Measurements from ENCODE around the gene FCHSD2. TPM values are rescaled to one million over a fixed set of nuclear protein-coding genes. Genes with fewer than 3 reads are reported as not detected.
"Not testable (repeated sequence)": the region's sequence is repeated elsewhere in the genome, so short reads cannot be mapped to it uniquely, and the experiment has no call there.

The FCHSD2 gene
- total RNA-seq, 4 donors from 2014 or later = 5.7 to 16.8 (median 7.9) TPM

DNA sequence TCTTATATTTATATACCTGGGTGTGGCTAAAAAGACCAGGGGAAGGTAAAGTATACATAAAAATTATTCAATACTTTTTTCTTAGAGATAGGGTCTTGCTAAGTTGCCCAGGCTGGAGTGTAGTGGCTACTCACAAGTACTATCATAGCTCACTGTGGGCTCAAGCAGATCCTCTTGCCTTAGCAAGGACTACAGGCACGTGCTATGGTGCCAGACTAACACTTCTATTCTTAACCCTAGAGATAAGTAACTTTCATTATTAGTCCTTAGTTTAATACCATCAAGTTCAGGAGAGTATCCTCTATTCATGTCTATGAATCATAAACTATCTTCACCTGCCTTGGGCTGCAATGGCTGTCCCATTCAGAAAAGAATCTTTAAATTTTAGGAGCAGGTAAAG, 11.9 kb downstream of the FCHSD2 start:
- TF ChIP-seq POLR2A (IDR thresholded peaks at IDR 0.05) (no peak), EP300 (IDR thresholded peaks at IDR 0.05) (no peak), POLR2AphosphoS5 (IDR thresholded peaks at IDR 0.05) (no peak)
- TF ChIP-seq, protein P1, sequence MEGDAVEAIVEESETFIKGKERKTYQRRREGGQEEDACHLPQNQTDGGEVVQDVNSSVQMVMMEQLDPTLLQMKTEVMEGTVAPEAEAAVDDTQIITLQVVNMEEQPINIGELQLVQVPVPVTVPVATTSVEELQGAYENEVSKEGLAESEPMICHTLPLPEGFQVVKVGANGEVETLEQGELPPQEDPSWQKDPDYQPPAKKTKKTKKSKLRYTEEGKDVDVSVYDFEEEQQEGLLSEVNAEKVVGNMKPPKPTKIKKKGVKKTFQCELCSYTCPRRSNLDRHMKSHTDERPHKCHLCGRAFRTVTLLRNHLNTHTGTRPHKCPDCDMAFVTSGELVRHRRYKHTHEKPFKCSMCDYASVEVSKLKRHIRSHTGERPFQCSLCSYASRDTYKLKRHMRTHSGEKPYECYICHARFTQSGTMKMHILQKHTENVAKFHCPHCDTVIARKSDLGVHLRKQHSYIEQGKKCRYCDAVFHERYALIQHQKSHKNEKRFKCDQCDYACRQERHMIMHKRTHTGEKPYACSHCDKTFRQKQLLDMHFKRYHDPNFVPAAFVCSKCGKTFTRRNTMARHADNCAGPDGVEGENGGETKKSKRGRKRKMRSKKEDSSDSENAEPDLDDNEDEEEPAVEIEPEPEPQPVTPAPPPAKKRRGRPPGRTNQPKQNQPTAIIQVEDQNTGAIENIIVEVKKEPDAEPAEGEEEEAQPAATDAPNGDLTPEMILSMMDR (IDR thresholded peaks at IDR 0.05) = no peak
- WGBS = 95% methylated on average over 1 of the region's 1 CpG
- Histone ChIP-seq H3K4me3 (no peak overlapping the region), H3K9me3 (no peaks in the 10 kb centered on the region), H3K4me1 (no peaks in the 10 kb centered on the region), H3K27ac (no peak overlapping the region), H3K36me3 (peaks cover 3% of the 10 kb centered on the region), H3K27me3 (no peaks in the 10 kb centered on the region)
- DNase-seq (ENCODE audit: low spot score in 2 of 2) = no peak

DNA sequence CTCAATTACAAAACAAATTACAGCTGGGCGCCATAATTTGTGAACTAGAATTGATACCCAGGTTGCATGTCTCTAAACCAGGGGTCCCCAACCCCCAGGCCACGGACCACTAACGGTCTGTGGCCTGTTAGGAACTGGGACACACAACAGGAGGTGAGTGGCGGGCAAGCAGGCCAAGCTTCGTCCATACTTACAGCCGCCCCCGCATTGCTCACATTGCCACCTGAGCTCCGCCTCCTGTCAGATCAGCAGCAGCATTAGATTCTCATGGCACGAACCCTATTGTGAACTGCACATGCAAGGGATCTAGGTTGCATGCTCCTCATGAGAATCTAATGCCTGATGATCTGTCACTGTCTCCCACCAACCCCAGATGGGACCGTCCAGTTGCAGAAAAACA, 12.9 kb downstream of the FCHSD2 start:
- H3K36me3 ChIP-seq = peaks cover 8% of the 10 kb centered on the region

DNA sequence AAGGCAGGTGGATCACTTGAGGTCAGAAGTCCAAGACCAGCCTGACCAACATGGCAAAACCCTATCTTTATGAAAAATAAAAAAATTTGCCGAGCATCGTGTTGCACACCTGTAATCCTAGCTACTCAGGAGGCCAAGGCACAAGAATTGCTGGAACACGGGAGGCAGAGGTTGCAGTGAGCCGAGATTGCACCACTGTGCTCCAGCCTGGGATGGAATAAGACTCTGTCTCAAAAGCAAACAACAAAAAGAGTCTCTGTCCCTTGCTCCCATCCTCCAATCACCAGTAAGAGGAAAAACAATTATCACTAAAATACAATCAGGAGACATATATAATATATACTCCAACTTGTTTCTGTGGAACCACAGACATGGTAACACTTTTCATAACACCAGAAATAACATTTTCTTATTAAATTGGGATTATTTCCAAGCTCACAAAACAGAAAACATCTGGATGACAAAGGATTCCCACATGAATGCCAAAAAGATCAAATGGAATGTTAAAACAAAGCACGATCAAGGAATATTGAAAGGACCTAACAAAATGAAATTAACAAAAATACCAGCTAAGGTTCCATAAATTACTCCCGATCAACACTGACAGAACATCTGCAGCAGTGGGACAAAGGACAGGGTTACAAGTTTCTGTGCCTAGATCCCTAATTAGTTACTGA, 15.2 kb downstream of the FCHSD2 start:
- peaks cover 5% of the 10 kb centered on the region for H3K36me3 ChIP-seq
- H3K9me3 ChIP-seq = no peaks in the 10 kb centered on the region
- no peak overlapping the region for H3K27ac ChIP-seq
- WGBS = 69% methylated on average over 6 of the region's 6 CpGs
- no peaks in the 10 kb centered on the region for H3K4me1 ChIP-seq
- no peak for DNase-seq (ENCODE audit: low spot score in 2 of 2)
- TF ChIP-seq, protein P1 (IDR thresholded peaks at IDR 0.05) = no peak
- TF ChIP-seq POLR2A (IDR thresholded peaks at IDR 0.05) (no peak), EP300 (IDR thresholded peaks at IDR 0.05) (no peak), POLR2AphosphoS5 (IDR thresholded peaks at IDR 0.05) (no peak)
- H3K4me3 ChIP-seq = no peak overlapping the region
- H3K27me3 ChIP-seq = no peaks in the 10 kb centered on the region

More for the DNA sequence above, 12.9 kb downstream of the FCHSD2 start:
- TF ChIP-seq, protein P1 (IDR thresholded peaks at IDR 0.05) = no peak
- TF ChIP-seq POLR2A (IDR thresholded peaks at IDR 0.05) (no peak), EP300 (IDR thresholded peaks at IDR 0.05) (no peak), POLR2AphosphoS5 (IDR thresholded peaks at IDR 0.05) (no peak)
- Histone ChIP-seq H3K9me3 (no peaks in the 10 kb centered on the region), H3K27me3 (no peaks in the 10 kb centered on the region), H3K27ac (no peak overlapping the region), H3K4me1 (no peaks in the 10 kb centered on the region), H3K4me3 (no peak overlapping the region)
- WGBS = 98% methylated on average over 9 of the region's 10 CpGs
- no peak for DNase-seq (ENCODE audit: low spot score in 2 of 2)

DNA sequence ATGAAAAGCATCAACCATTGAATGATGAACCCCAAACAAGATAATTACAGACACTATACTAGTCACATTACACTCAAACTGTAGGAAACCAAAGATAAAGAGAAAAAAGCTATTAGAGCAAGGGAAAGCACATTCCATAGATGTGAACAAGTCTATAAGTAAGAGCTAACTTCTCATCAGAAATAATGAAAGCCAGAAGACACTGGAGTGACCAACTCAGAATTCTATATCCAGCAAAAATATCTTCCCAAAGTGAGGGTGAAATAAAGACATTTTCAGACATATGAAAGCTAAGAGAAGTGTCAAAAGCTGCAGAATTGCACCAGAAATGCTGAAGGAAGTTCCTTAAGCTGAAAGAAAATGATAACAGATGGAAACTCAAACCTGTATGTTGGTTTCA, 17.3 kb downstream of the FCHSD2 start:
- TF ChIP-seq POLR2A (IDR thresholded peaks at IDR 0.05) = no peak
- TF ChIP-seq POLR2AphosphoS5 (IDR thresholded peaks at IDR 0.05) = no peak
- no peak for TF ChIP-seq EP300 (IDR thresholded peaks at IDR 0.05)
- TF ChIP-seq, protein P1 (IDR thresholded peaks at IDR 0.05) = no peak
- H3K4me3 ChIP-seq = no peak overlapping the region
- H3K27me3 ChIP-seq = no peaks in the 10 kb centered on the region
- H3K9me3 ChIP-seq = no peaks in the 10 kb centered on the region
- H3K36me3 ChIP-seq = peaks cover 6% of the 10 kb centered on the region
- no peak overlapping the region for H3K27ac ChIP-seq
- H3K4me1 ChIP-seq = no peaks in the 10 kb centered on the region
- no peak for DNase-seq (ENCODE audit: low spot score in 2 of 2)

DNA sequence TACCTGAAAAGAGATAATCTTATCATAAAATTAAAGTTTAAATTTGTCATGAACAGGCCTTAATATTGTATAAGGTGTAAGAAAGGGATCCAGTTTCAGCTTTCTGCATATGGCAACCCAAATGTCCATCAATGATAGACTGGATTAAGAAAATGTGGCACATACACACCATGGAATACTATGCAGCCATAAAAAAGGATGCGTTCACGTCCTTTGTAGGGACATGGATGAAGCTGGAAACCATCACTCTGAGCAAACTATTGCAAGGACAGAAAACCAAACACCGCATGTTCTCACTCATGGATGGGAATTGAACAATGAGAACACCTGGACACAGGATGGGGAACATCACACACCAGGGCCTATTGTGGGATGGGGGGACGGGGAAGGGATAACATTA, 18.2 kb downstream of the FCHSD2 start:
- H3K27ac ChIP-seq; H3K27me3 ChIP-seq; H3K4me3 ChIP-seq; H3K36me3 ChIP-seq; H3K4me1 ChIP-seq; DNase-seq (ENCODE audit: low spot score in 2 of 2); H3K9me3 ChIP-seq: not testable (repeated sequence)
- 99% methylated on average over 4 of the region's 4 CpGs for WGBS

DNA sequence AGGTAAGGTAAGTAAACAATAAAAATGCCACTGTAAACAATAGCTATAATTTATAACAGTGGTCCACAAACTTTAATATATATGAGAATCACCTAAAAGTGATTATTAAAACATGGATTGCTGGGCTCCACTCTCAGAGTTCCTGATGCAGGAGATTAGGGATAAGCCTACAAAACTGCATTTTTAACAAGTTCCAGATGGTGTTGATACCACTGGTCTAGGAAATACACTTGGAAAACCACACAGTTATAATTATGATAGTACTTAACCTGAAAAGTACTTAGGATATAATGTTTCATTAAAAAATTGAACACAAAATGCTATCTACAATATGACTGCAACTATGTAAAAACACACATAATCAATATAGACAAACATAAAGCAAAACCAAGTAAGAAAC, 20.4 kb downstream of the FCHSD2 start:
- TF ChIP-seq, protein P1 (IDR thresholded peaks at IDR 0.05) = no peak
- TF ChIP-seq POLR2AphosphoS5 (IDR thresholded peaks at IDR 0.05) = no peak
- TF ChIP-seq EP300 (IDR thresholded peaks at IDR 0.05) = no peak
- no peak for TF ChIP-seq POLR2A (IDR thresholded peaks at IDR 0.05)
- no peak for DNase-seq (ENCODE audit: low spot score in 2 of 2)
- H3K36me3 ChIP-seq = peaks cover 9% of the 10 kb centered on the region
- no peaks in the 10 kb centered on the region for H3K27me3 ChIP-seq
- H3K4me1 ChIP-seq = no peaks in the 10 kb centered on the region
- H3K9me3 ChIP-seq = no peaks in the 10 kb centered on the region
- no peak overlapping the region for H3K4me3 ChIP-seq
- H3K27ac ChIP-seq = no peak overlapping the region

Measured in suprapubic skin (tissue), 4 donors.